SK-N-SH treated with all-trans-retinoic acid at 6 μM for 48 hours (cell line): ENCODE results near the gene ZNF333.

Experiments
- ARNTL ChIP-seq: fragments of 450-650 bp; formaldehyde crosslinking; IDR thresholded peaks from 2 replicates; pipeline ENCODE4 v1.5.0; 2020; ENCODE audit warnings: low read depth, mild to moderate bottlenecking, moderate library complexity, borderline replicate concordance
- GLIS3 ChIP-seq: fragments of 250-450 bp; sonication (Bioruptor Pico); IDR thresholded peaks from 2 replicates; pipeline ENCODE4 v1.5.0; 2020; ENCODE audit warnings: mild to moderate bottlenecking, moderate library complexity
- PATZ1 ChIP-seq: fragments of 250-450 bp; sonication (Bioruptor Pico); IDR thresholded peaks from 2 replicates; pipeline ENCODE4 v1.8.0; 2020; ENCODE audit warnings: mild to moderate bottlenecking, moderate library complexity, borderline replicate concordance
- PPARA ChIP-seq: fragments of 250-450 bp; sonication (Bioruptor Pico); IDR thresholded peaks from 2 replicates; pipeline ENCODE4 v1.5.0; 2020; ENCODE audit warnings: mild to moderate bottlenecking, borderline replicate concordance
- TCF4 ChIP-seq: fragments of 250-450 bp; sonication (Bioruptor Pico); IDR thresholded peaks from 2 replicates; pipeline ENCODE4 v1.8.0; 2021; ENCODE audit warnings: mild to moderate bottlenecking, moderate library complexity, borderline replicate concordance
- TOX ChIP-seq: fragments of 250-450 bp; sonication (Bioruptor Pico); IDR thresholded peaks from 2 replicates; pipeline ENCODE4 v1.8.0; 2021; ENCODE audit warnings: mild to moderate bottlenecking, moderate library complexity, borderline replicate concordance
- ZFP3 ChIP-seq: fragments of 250-450 bp; sonication (Bioruptor Pico); IDR thresholded peaks from 2 replicates; pipeline ENCODE4 v1.5.0; 2020; ENCODE audit warnings: mild to moderate bottlenecking, moderate library complexity

- TF ChIP-seq TCF4 (CRISPR knock-in tag), result no peak
- no peak for TF ChIP-seq TOX (CRISPR knock-in tag)
- no peak for TF ChIP-seq PATZ1 (CRISPR knock-in tag)
- TF ChIP-seq ARNTL (CRISPR knock-in tag), result no peak
- no peak for TF ChIP-seq GLIS3 (CRISPR knock-in tag)
- no peak for TF ChIP-seq ZFP3 (CRISPR knock-in tag)
- TF ChIP-seq PPARA (CRISPR knock-in tag), result no peak
Measured at GRCh38 chr19:14735915-14736314, 46.1 kb downstream of the ZNF333 start.
